GM19043 (cell line): ENCODE measurements around the gene SSMEM1.
"Not testable (repeated sequence)": the region's sequence is repeated elsewhere in the genome, so short reads cannot be mapped to it uniquely, and the experiment has no call there.

ENCODE experiments used
- ATAC-seq: cut with Tn5 transposase; IDR thresholded peaks from one replicate; pipeline ENCODE4 v1.9.1; 2021; ENCODE audit warnings: low read depth; ENCODE audit not compliant: unreplicated experiment

The SSMEM1 gene, protein sequence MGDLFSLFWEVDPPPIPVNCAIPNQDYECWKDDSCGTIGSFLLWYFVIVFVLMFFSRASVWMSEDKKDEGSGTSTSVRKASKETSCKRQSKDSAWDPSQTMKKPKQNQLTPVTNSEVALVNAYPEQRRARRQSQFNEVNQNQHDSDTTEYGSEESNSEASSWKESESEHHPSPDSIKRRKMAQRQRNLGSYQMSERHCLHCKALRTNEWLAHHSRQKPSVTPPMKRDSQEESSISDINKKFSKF

GRCh38 chr7:130207642-130208041, at the start of gene SSMEM1:
Gene SSMEM1, plus strand, starts transcription at chr7:130207860. Its CDS starts 51 bp downstream, at chr7:130207911.
- no peak for ATAC-seq

GRCh38 chr7:130160023-130160422, 47.6 kb upstream of the SSMEM1 start:
- ATAC-seq: no peak

GRCh38 chr7:130160455-130160854, 47.2 kb upstream of the SSMEM1 start:
- no peak for ATAC-seq

DNA sequence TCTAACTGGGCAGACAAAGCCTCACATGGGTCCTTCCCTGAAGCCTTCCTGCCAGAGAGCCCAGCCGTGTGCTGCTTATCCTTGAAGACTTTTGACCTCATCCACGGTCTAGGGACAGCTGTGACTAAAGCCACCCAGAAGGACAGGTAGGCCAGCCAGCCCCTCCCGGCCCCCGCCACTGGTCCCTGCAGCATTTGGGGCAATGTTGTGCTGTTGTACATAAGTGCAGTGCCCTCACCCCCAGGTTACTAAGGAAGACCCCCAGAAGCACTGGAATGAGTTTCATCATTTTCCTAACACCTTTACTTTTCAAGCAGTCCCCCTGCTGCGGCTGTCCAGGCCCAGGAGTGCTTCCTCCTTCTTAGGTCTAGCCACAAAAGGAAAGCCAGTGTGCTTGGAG, 45.5 kb upstream of the SSMEM1 start:
- no peak for ATAC-seq

GRCh38 chr7:130174237-130174959, 33.3 kb upstream of the SSMEM1 start:
- no peak for ATAC-seq

DNA sequence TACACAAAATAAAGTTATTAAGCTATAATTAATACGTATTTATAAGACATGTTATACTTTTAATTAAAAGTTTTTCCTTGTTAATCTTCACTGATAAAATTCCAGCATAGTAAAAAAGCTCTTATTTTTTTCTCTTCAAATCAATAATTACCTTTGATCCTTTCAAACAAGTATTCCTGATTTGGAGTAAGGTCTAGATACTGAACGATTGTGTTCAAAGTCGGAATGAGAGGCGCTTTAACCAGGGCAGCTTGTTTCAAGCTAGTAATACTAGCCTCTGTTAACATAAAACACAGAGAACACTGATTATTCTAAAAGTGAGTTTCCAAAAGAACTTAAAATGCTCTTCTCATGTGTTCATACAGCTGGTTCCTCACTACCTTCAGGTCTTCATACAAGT, 29.4 kb upstream of the SSMEM1 start:
- ATAC-seq: no peak

- ATAC-seq: no peak
Observed at GRCh38 chr7:130179631-130180030, 28.0 kb upstream of the SSMEM1 start.

- no peak for ATAC-seq
Observed at GRCh38 chr7:130180571-130181262, 26.9 kb upstream of the SSMEM1 start.

DNA sequence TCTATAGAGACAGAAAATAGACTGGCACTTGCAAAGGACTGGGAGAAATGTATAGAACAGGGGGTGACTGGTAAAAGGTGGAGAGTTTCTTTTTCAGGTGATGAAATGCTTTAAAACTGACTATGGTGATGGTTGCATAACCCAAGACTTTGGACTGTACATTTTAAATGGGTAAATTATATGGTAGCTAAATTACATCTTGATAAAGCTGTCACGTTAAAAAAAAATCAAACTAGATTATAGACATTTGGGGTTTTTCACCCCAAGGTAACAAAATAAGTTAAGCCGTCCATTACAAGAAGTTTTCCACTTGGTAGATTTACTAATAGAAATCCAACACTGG, 26.4 kb upstream of the SSMEM1 start:
- no peak for ATAC-seq

- peak; percentile 89 for ATAC-seq
Observed at GRCh38 chr7:130182990-130183389, 24.7 kb upstream of the SSMEM1 start.

DNA sequence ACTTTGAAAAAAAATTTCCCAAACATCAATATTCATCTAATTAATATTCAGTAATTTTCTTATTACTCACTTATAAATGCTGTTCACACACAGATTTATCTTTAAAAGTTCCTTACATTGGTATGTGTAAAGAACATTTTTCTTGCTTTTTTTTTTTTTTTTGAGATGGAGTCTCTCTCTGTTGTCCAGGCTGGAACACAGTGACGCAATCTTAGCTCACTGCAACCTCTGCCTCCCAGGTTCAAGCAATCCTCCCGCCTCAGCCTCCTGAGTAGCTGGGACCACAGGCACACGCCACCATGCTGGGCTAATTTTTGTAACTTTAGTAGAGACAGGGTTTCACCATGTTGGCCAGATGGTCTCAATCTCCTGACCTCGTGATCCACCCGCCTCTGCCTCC, 23.3 kb upstream of the SSMEM1 start:
- not testable (repeated sequence) for ATAC-seq

GRCh38 chr7:130187360-130187759, 20.3 kb upstream of the SSMEM1 start:
- ATAC-seq: no peak

GRCh38 chr7:130189343-130189742, 18.3 kb upstream of the SSMEM1 start:
- ATAC-seq: no peak

DNA sequence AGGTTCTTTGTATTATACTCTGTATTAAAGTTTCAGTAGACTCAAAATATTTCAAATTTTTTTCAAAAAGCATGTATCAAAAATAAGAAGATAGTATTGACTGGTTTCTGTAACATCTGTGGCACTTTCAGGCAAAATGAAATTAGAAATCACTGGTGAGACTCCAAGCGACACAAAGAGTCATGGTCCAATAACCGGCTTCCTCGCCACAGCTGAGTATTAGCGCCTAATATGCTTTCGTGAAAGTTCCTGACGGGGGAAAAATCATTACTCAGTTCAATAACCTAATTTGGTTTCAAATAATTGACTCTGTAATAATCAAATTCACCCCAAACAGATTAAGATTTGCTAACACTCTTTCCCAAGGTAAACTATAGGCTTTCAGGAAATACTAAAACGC, 15.9 kb upstream of the SSMEM1 start:
- ATAC-seq: no peak

DNA sequence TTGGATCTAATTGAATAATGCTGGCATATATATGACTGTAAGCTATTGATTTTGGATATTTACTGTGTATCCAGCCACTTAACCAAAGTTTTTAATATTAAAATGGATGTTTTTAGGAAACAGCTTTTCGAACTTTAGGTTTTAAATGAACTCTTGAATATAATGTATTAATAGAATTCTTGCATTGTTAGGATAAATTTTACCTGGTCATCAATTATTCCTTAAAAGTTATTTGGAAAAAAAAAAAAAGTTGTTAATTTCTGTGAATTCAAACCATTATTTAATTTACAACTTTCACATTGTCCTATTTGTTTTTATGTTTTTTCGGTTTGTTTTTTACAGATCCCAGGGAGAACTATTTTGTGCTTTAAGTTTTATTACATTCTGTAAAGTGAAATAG, 12.3 kb upstream of the SSMEM1 start:
- no peak for ATAC-seq

- ATAC-seq: no peak
Observed at GRCh38 chr7:130196476-130196875, 11.2 kb upstream of the SSMEM1 start.

- ATAC-seq: no peak
Observed at GRCh38 chr7:130197094-130197493, 10.6 kb upstream of the SSMEM1 start.

DNA sequence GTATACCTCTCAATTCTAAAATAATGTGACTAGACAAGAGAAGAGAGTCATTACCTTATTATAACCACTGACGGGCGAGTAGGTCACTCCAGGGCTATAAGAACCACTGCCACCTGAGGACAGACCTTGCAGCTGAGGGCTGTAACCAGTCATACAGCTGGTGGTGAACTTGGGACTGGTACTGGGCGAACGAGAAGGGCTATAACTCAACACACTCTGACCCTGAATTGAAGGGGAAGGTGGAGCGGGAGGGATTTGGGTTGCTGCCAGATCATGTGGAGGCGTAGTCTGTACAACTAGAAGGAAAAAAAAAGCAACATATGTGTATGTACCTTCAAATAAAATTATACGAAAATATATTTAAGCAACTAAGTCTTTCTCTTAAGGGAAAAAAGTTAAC, 5.9 kb upstream of the SSMEM1 start:
- no peak for ATAC-seq

DNA sequence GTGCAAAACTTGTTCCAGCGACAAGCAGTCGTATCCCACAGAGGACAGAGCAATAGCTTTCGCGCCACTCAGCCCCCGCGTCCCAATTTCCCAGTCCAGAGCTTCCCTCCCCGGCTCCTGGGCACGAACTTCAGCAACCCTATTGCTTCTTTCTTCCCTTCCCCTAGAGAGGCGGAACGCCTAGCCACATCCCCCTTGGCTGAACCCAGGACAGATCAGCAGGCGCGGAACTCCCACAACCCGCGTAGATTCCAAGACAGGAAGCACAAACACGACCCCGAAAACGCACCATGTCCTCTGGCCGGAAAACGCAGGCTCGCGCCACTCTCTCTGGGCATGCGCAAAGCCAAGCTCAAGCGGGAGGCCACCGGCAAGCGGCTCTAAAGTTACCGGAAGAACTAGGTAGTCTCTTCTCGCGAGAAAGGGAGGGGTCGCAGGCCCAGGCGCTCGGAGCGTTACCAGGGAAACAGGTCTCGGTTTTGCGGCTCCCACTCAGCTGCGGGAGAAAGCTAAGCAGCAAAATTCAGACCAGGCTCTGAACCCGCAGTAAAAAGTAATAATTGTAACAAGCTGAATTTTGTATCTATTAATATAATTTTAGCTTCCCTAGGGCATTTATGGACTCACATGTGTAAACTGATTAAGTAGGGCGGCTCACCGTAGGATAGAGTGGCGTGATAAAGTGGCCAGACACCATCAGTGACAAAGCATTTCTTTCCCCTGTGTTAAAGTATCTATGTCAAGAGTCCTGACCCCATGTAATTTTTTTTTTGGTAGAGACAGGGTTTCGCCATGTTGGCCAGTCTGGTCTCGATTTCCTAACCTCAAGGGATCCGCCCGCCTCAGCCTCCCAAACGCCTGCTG, 2.3 kb upstream of the SSMEM1 start, which contains the start of gene TMEM209:
TSS of gene TMEM209 (minus strand) at position 323 of the 864 bp plus-strand sequence. CDS start at position 292, 31 bp downstream.
- peak; percentile 99 for ATAC-seq

DNA sequence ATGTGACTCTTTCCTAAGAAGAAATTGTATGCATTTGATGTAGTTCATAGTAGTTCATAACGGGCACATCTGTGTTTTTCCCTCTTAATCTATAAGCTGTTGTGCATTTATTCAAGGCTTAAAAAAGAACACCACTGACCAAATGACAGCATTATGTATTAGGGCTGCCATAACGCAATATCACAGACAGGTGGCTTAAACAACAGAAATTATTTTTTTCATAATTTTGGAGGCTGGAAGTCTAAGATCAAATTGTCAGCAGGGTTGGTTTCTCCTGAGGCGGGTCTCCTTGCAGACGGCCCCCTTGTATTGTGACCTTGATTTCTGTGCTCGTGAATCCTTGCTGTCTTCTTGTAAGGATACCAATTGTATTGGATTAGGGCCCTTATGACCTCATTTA, 627 bp upstream of the SSMEM1 start:
- no peak for ATAC-seq

DNA sequence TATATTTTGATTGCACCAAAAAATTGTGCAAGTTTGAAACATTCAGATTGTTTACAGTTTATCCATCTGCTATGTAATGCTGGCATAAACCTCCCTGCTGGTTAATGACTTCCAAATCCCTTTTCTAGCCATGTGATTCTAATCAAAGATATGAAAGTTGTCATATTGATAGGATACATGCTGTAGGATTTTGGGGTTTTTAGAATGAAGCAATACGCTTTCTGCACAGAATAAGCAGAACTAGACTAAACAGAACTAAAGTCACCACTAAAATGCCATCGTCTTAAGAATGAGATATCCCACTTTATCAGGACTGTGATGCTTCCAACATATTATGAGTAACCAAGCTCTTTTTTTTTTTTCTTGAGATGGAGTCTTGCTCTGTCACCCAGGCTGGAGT, 856 bp downstream of the SSMEM1 start:
- no peak for ATAC-seq
